Fibroblast of lung (primary cell): Measurements from ENCODE around the gene ZBTB32.

Experiments
- CTCF ChIP-seq, 2 donors: IDR thresholded peaks in 1 of 2; conservative IDR thresholded peaks in 1 of 2; 1 replicate in 1 of 2; 2 replicates in 1 of 2; pipeline ENCODE4 v1.5.1; 2011 to 2012; ENCODE audit warnings: low read length in 2 of 2, control low read depth in 1 of 2, inconsistent platforms in 1 of 2, low read depth in 1 of 2, mild to moderate bottlenecking in 1 of 2
- EZH2 ChIP-seq: IDR thresholded peaks from 2 replicates; pipeline ENCODE4 v1.5.1; 2012; ENCODE audit warnings: low read length, control low read depth, mild to moderate bottlenecking; ENCODE audit errors: missing control alignments

GRCh38 chr19:35715981-35716800 is 11.8 kb downstream of the ZBTB32 start:
- TF ChIP-seq EZH2: no peak
- TF ChIP-seq CTCF (conservative IDR thresholded peaks at IDR 0.05 in 1 of 2, IDR thresholded peaks at IDR 0.05 in 1 of 2; ENCODE audit: low read depth in 1 of 2, low read length in 2 of 2): no peak
